Measurements from ENCODE around the gene C17orf113. TPM values are rescaled to one million over a fixed set of nuclear protein-coding genes. Genes with fewer than 3 reads are reported as not detected.
A peak's percentile ranks its signal among the peaks of the same experiment; 100 is the strongest.

The C17orf113 gene
- total and polyA plus RNA-seq, 2 of the 13 experiments (the other 11 are each of a cell fraction or from before 2014, with no cell fraction given) = 0.87 to 1.1 TPM

- ChIA-PET CTCF (ENCODE audit: low intra/inter-chr PET ratio, low total read pairs) (no interaction called here), POLR2A (interaction anchor here (2.2 to 9.0 kb wide), 2 partner anchors 11 to 16 kb away, joined by 27 to 183 read pairs; partner anchors contain the start of genes DNAJC7 and NKIRAS2)
- no TSS peak for BruUV-seq (replicated peaks)
- no peak overlapping the region for H3K9ac ChIP-seq (ENCODE audit: insufficient read depth, low read depth, low read length)
- H3K4me3 ChIP-seq (replicated peaks in 1 of 3; ENCODE audit: insufficient read depth in 1 of 3, low read depth in 2 of 3, low read length in 3 of 3) = no peak overlapping the region
- peaks cover 61% of the 10 kb centered on the region for H3K79me2 ChIP-seq (ENCODE audit: insufficient read depth, low read length)
- in situ Hi-C loops (cut with HindIII; ENCODE audit: extremely low pct_ligation_motif_present, low pct_unique_long_range_greater_than_20kb) = no loop called here
- H3K9me3 ChIP-seq (ENCODE audit: low read length) = no peaks in the 10 kb centered on the region
- H4K20me1 ChIP-seq (ENCODE audit: insufficient read depth, low read length) = peaks cover 9% of the 10 kb centered on the region
- no peak for DNase-seq (ENCODE audit: low spot score)
- H3K27ac ChIP-seq (ENCODE audit: extremely low read length, insufficient read depth, low read length) = peak overlapping the region; percentile 77
- no peak for ATAC-seq
- H3K4me2 ChIP-seq (ENCODE audit: low read depth, low read length) = no peak overlapping the region
- H2AFZ ChIP-seq (ENCODE audit: low read length) = no peak overlapping the region
- intact Hi-C loops (cut with micrococcal nuclease; ENCODE audit: unreplicated experiment) = loop anchor here (2.0 kb wide), 1 partner anchor 15 kb away; the partner anchor contains the start of gene DNAJC7
- TF ChIP-seq MAFF (IDR thresholded peaks at IDR 0.05; ENCODE audit: low read depth, low read length) (peak; percentile 82), HBP1 (CRISPR knock-in tag; IDR thresholded peaks at IDR 0.05; ENCODE audit: low read depth) (no peak), MAFK (conservative IDR thresholded peaks at IDR 0.05 in 1 of 2, IDR thresholded peaks at IDR 0.05 in 1 of 2; ENCODE audit: low read length in 2 of 2) (peak; percentile 88 to 91)
- H3K4me1 ChIP-seq (ENCODE audit: insufficient read depth, low read length) = peaks cover 42% of the 10 kb centered on the region
- 98% methylated on average over 2 of the region's 2 CpGs for WGBS (ENCODE audit: low lambda C conversion rate)
- H3K27me3 ChIP-seq (ENCODE audit: control insufficient read depth in 1 of 2, insufficient read depth in 2 of 2, low read length in 2 of 2) = no peaks in the 10 kb centered on the region
- FAIRE-seq = no peak
- peaks cover 27 to 50% of the 10 kb centered on the region in 2 experiments for H3K36me3 ChIP-seq (replicated peaks in 1 of 2; ENCODE audit: control insufficient read depth in 1 of 2, insufficient read depth in 2 of 2, low read length in 2 of 2)
These were observed 48.7 kb downstream of the C17orf113 start for GRCh38 chr17:42001729-42002128.

DNA sequence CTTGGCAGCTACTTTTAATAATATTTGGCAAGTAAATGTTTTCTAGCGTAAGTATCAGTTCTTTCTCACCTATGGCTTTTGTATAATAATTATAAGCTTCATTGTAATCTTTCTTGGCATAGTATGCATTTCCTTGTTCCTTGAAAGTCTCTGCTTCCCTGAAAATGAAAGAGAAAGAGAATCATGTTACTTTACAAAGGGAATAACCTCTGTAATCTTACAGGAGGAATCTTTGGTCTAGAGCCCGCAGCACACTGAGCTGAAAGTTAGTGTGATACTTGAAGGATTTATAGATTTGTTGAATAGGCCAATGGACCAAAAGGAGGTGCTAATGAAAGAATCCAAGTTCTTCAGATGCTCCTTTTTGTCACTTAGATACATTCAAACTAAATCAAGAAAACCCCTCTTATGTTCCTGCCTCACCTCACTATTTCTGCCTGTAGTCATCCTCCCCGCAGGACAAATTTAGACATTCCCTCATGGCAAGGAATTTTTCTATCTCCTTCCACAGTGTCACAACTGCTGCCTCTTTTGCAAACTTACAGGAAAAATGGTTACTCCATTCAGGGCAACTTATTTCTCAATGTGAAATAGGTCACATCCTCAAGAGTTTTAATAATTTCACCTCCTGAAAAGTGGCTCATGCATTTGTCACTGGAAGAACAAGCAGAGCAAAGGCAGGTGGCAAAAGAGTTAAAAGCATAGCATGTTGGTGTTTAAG lies 49.8 kb downstream of the C17orf113 start:
- Histone ChIP-seq H3K27me3 (ENCODE audit: control insufficient read depth in 1 of 2, insufficient read depth in 2 of 2, low read length in 2 of 2) (no peaks in the 10 kb centered on the region), H3K9me3 (ENCODE audit: low read length) (no peaks in the 10 kb centered on the region), H2AFZ (ENCODE audit: low read length) (no peak overlapping the region), H3K4me3 (replicated peaks in 1 of 3; ENCODE audit: insufficient read depth in 1 of 3, low read depth in 2 of 3, low read length in 3 of 3) (no peak overlapping the region), H4K20me1 (ENCODE audit: insufficient read depth, low read length) (peaks cover 9% of the 10 kb centered on the region), H3K79me2 (ENCODE audit: insufficient read depth, low read length) (peaks cover 51% of the 10 kb centered on the region), H3K27ac (ENCODE audit: extremely low read length, insufficient read depth, low read length) (no peak overlapping the region), H3K4me1 (ENCODE audit: insufficient read depth, low read length) (peaks cover 40% of the 10 kb centered on the region), H3K4me2 (ENCODE audit: low read depth, low read length) (no peak overlapping the region), H3K36me3 (replicated peaks in 1 of 2; ENCODE audit: control insufficient read depth in 1 of 2, insufficient read depth in 2 of 2, low read length in 2 of 2) (peaks cover 33 to 62% of the 10 kb centered on the region in 2 experiments), H3K9ac (ENCODE audit: insufficient read depth, low read depth, low read length) (no peak overlapping the region)
- TF ChIP-seq ZNF776 (CRISPR knock-in tag; IDR thresholded peaks at IDR 0.05) (no peak), MATR3 (CRISPR knock-in tag; IDR thresholded peaks at IDR 0.05) (no peak)
- DNase-seq (ENCODE audit: low spot score) = no peak
- ATAC-seq = no peak
- WGBS (ENCODE audit: low lambda C conversion rate) = 96% methylated on average over 3 of the region's 3 CpGs
- intact Hi-C loops (cut with micrococcal nuclease; ENCODE audit: unreplicated experiment) = no loop called here
- no TSS peak for BruUV-seq (replicated peaks)
- ChIA-PET POLR2A (interaction anchor here (0.5 kb wide), 1 partner anchor 17 kb away, joined by 3 read pairs; no protein-coding TSS in a partner anchor), CTCF (ENCODE audit: low intra/inter-chr PET ratio, low total read pairs) (no interaction called here)
- in situ Hi-C loops (cut with HindIII; ENCODE audit: extremely low pct_ligation_motif_present, low pct_unique_long_range_greater_than_20kb) = no loop called here
- no peak for FAIRE-seq

Data from HepG2 (cell line).